ENCODE measurements around the gene HMCN2.

- TF ChIP-seq CTCF (IDR thresholded peaks at IDR 0.05; ENCODE audit: low read length) (no peak), EZH2 (optimal IDR thresholded peaks at IDR 0.05; ENCODE audit: low read depth, low read length) (no peak)
Observed at GRCh38 chr9:130432362-130432761, 166.8 kb downstream of the HMCN2 start.
